ENCODE measurements around the gene TECPR2. TPM values are rescaled to one million over a fixed set of nuclear protein-coding genes. Genes with fewer than 3 reads are reported as not detected.

Gene TECPR2
- total RNA-seq, 1 donor from 2014 or later: 27.0 TPM

DNA sequence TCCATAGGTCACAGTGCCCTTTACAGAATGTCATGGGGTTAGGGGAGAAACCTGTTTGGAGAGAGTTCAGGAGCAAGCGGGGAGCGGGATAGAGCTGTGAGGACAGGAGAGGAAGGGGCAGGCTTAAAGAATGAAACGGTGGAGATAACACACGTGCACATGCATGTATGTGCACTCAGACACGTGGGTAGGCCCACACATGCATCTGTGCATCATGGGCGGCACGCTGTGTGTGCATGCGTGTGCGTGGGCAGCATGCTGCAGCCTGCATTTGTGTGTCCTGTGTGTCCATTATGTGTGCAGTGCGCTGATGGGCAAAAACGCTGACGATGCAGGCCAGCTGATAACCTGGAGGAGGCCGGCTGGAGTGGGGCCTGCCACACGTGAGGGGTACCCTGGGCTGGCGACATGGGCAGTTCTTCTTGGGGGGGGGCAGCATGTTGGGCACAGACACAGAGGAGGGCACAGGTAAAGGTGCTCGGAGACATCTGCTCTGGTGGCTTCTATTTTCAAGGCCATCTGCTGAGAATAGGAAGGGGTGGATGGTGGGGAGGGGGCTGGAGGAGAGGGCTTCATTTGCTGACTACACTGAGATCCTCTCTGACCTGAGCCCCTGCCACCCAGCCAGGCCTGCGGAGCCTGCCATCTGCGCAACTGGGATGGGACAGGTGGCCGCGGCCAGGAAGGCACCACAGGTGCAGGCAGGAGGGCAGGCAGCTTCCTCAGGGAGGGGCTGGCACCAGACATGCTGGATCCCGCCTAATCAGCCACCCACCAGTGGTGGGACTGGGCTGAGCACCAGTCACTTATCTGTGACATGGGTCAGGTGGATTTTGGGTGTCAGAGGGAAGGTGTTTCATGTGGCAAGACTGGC is 151.4 kb downstream of the TECPR2 start:
- Mint-ChIP-seq H3K27ac (ENCODE audit: unreplicated experiment) (no peak overlapping the region), H3K9me3 (no peaks in the 10 kb centered on the region), H3K4me3 (peak overlapping the region; percentile 81), H3K36me3 (ENCODE audit: low read depth) (no peaks in the 10 kb centered on the region), H3K27me3 (ENCODE audit: low read depth) (no peaks in the 10 kb centered on the region), H3K4me1 (peaks cover 30% of the 10 kb centered on the region)
- DNase-seq (ENCODE audit: low read depth, low spot score): no peak
- TF ChIP-seq, protein P1, sequence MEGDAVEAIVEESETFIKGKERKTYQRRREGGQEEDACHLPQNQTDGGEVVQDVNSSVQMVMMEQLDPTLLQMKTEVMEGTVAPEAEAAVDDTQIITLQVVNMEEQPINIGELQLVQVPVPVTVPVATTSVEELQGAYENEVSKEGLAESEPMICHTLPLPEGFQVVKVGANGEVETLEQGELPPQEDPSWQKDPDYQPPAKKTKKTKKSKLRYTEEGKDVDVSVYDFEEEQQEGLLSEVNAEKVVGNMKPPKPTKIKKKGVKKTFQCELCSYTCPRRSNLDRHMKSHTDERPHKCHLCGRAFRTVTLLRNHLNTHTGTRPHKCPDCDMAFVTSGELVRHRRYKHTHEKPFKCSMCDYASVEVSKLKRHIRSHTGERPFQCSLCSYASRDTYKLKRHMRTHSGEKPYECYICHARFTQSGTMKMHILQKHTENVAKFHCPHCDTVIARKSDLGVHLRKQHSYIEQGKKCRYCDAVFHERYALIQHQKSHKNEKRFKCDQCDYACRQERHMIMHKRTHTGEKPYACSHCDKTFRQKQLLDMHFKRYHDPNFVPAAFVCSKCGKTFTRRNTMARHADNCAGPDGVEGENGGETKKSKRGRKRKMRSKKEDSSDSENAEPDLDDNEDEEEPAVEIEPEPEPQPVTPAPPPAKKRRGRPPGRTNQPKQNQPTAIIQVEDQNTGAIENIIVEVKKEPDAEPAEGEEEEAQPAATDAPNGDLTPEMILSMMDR (conservative IDR thresholded peaks at IDR 0.05): no peak

DNA sequence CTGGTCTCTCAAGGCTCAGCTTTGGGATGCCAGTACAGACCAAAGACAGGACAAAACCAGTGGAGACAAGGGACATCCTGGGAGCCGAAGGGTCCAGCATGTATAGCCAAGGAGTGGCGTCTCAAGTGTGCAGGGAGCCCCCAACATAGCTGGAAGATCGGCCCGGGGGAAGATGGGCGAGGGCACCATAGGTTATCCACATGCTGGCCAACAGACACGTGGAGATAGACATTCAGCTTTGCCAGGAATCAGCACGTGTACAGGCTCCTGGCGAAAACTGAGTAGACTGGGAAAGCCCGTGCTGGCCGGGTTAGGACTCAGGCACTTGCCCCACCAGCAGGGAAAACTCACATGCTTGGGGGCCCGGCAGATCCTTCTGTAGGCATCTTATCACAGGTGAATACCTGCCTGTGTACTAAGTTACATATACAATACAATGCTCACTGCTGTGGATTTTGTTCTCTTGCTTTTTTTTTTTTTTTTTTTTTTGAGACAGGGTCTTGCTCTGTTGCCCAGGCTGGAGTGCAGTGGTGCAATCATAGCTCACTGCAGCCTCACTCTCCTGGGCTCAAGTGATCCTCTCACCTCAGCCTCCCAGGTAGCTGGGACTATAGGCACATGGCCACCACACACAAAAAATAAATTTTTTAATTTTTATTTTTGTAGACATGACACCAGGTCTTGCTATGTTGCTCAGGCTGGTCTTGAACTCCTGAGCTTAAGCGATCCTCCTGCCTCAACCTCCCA is 152.4 kb downstream of the TECPR2 start:
- H3K36me3 Mint-ChIP-seq (ENCODE audit: low read depth): no peaks in the 10 kb centered on the region
- no peak overlapping the region for H3K27ac Mint-ChIP-seq (ENCODE audit: unreplicated experiment)
- TF ChIP-seq, protein P1 (conservative IDR thresholded peaks at IDR 0.05): no peak
- no peak for DNase-seq (ENCODE audit: low read depth, low spot score)
- no peaks in the 10 kb centered on the region for H3K27me3 Mint-ChIP-seq (ENCODE audit: low read depth)
- H3K4me1 Mint-ChIP-seq: peaks cover 28% of the 10 kb centered on the region
- H3K4me3 Mint-ChIP-seq: peak overlapping the region; percentile 76
- no peaks in the 10 kb centered on the region for H3K9me3 Mint-ChIP-seq

DNA sequence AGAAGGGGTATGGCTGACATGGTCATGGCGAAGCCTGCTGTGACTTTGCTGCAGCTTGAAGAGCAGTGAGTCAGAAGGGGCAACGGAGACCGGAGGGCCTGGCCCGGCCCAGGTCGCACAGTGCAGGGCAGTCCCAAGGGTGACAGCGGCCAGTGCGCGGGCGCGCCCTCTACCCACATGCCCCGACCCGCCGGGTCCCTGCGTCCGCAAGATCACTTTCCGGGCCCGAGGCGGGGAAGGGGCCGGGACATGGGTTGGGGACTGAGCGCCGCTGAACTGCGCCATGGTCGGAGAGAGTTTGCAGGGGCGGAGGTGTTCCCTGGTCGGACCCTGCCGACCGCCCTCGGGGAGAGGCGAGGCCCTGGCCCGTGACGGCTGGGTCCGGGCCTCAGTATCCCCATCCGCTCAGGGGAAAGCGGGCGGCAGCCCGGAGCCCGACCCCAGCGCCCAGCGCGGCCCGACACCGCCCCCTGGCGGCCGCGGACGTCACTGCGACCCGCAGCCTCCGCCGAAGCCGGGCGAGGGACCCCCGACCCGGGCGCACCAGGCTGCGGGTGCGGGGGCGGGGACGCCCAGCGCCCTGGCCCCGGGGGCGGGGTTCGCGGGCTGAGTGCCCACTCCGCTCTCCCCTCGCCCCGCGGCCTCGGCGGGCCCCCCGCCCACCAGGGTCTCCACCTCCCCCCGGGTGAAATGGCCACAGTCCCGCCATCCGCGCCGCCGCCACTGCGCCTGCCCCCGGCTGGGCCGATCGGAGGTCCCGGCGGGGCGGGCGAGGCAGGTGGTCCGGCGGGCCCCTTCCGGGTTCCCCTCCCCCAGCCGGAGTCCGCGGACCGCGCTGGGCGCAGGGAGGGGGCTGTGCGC is 154.0 kb downstream of the TECPR2 start:
- Mint-ChIP-seq H3K4me3 (peak overlapping the region; percentile 85), H3K27ac (ENCODE audit: unreplicated experiment) (no peak overlapping the region), H3K36me3 (ENCODE audit: low read depth) (no peaks in the 10 kb centered on the region), H3K4me1 (peaks cover 12% of the 10 kb centered on the region), H3K27me3 (ENCODE audit: low read depth) (no peaks in the 10 kb centered on the region), H3K9me3 (no peaks in the 10 kb centered on the region)
- TF ChIP-seq, protein P1 (conservative IDR thresholded peaks at IDR 0.05): peak; percentile 94
- peak; percentile 83 for DNase-seq (ENCODE audit: low read depth, low spot score)

DNA sequence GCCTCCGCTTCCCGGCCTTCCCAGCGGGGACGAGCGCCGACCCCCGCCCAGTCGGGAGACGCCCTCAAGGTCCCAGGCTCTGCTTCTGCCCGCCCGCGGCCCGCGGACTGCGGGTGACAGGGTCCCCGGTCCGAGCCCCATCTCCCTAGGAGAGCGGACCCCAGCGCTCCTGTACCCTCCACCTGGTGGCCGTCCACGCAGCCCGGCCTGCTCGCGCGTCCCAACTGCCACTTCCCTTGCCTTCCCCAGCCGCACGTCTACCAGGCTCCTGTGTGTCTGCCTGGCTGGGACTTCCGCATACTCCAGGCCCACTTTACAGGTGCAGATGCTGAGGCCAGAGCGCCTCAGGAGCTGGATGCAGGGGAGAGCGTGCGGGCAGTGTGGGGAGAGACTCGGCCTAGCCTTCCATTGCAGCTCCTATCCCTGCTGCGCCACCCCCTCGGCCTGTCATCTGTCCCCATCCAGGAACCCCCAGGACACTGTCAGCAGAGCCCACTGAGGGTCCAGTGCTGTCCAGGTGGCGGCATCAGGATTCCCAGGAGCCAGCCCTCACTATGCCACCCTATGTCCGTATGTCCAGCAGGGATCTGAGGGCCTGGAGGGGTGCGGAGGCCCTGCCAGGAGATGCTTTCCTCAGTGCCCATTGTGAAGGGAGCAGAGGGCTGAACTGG is 154.8 kb downstream of the TECPR2 start:
- peak overlapping the region; percentile 27 for H3K27ac Mint-ChIP-seq (ENCODE audit: unreplicated experiment)
- peak; percentile 35 for DNase-seq (ENCODE audit: low read depth, low spot score)
- H3K36me3 Mint-ChIP-seq (ENCODE audit: low read depth): no peaks in the 10 kb centered on the region
- TF ChIP-seq, protein P1 (conservative IDR thresholded peaks at IDR 0.05): no peak
- peak overlapping the region; percentile 84 for H3K4me3 Mint-ChIP-seq
- H3K4me1 Mint-ChIP-seq: peaks cover 5% of the 10 kb centered on the region
- no peaks in the 10 kb centered on the region for H3K27me3 Mint-ChIP-seq (ENCODE audit: low read depth)
- H3K9me3 Mint-ChIP-seq: no peaks in the 10 kb centered on the region
